GM23338 (cell line): ENCODE measurements around the gene SCNN1G. TPM values are rescaled to one million over a fixed set of nuclear protein-coding genes. Genes with fewer than 3 reads are reported as not detected.

ENCODE experiments used
- ATAC-seq: fragments of 200-7000 bp; cut with Tn5 transposase; 3 replicates; pipeline ENCODE4 v1.9.1; 2020
- DNase-seq: peaks from one replicate; pipeline ENCODE4 v3.0.0-alpha.2; 2015; ENCODE audit warnings: low spot score
- H2AFZ ChIP-seq: fragments of 200-600 bp; sonication (generic); 2 replicates; pipeline ENCODE4 v1.8.0; 2016; ENCODE audit warnings: antibody characterized with exemption, mild to moderate bottlenecking, moderate library complexity
- H3F3A ChIP-seq: fragments of 200-600 bp; sonication (generic); replicated peaks from 2 replicates; pipeline ENCODE4 v1.8.0; 2017; ENCODE audit warnings: antibody characterized with exemption, mixed run types, low read depth
- H3K27ac ChIP-seq: fragments of 200-600 bp; sonication (generic); 2 replicates; pipeline ENCODE4 v1.6.1; 2016; ENCODE audit warnings: low read depth
- H3K27me3 ChIP-seq: fragments of 200-600 bp; sonication (generic); 2 replicates; pipeline ENCODE4 v1.8.0; 2016; ENCODE audit warnings: mild to moderate bottlenecking, mixed run types, moderate library complexity; ENCODE audit not compliant: insufficient read depth
- H3K36me3 ChIP-seq: fragments of 200-600 bp; sonication (generic); 2 replicates; pipeline ENCODE4 v1.8.0; 2016; ENCODE audit warnings: mild to moderate bottlenecking; ENCODE audit not compliant: insufficient read depth
- H3K4me1 ChIP-seq: fragments of 200-600 bp; sonication (generic); 2 replicates; pipeline ENCODE4 v1.8.0; 2016; ENCODE audit warnings: mild to moderate bottlenecking, moderate library complexity; ENCODE audit not compliant: insufficient read depth
- H3K4me2 ChIP-seq: fragments of 200-600 bp; sonication (generic); 2 replicates; pipeline ENCODE4 v1.7.1; 2017; ENCODE audit warnings: mixed run types
- H3K4me3 ChIP-seq: fragments of 200-600 bp; sonication (generic); 2 replicates; pipeline ENCODE4 v1.6.1; 2016; ENCODE audit warnings: mixed run types
- H3K79me2 ChIP-seq: fragments of 200-600 bp; sonication (generic); replicated peaks from 2 replicates; pipeline ENCODE4 v1.8.0; 2017; ENCODE audit warnings: mild to moderate bottlenecking; ENCODE audit not compliant: insufficient read depth
- H3K9me2 ChIP-seq: fragments of 200-600 bp; sonication (generic); 2 replicates; pipeline ENCODE4 v1.8.0; 2017; ENCODE audit not compliant: insufficient read depth
- H4K20me1 ChIP-seq: fragments of 200-600 bp; sonication (generic); replicated peaks from 2 replicates; pipeline ENCODE4 v1.8.0; 2017; ENCODE audit warnings: mild to moderate bottlenecking; ENCODE audit not compliant: insufficient read depth
- H3K27ac Mint-ChIP-seq: 2 replicates; pipeline ENCODE4 v1.8.0; 2020; ENCODE audit warnings: inconsistent platforms, mild to moderate bottlenecking, moderate library complexity, mixed read lengths
- H3K27me3 Mint-ChIP-seq: 3 replicates; pipeline ENCODE4 v1.8.0; 2022; ENCODE audit warnings: low read depth, mild to moderate bottlenecking, moderate library complexity, mixed read lengths, inconsistent platforms; ENCODE audit not compliant: insufficient read depth, poor library complexity
- H3K36me3 Mint-ChIP-seq: 3 replicates; pipeline ENCODE4 v1.8.0; 2021; ENCODE audit warnings: low read depth, mild to moderate bottlenecking, inconsistent platforms, moderate library complexity, mixed read lengths
- H3K4me1 Mint-ChIP-seq: 3 replicates; pipeline ENCODE4 v1.8.0; 2020; ENCODE audit warnings: mild to moderate bottlenecking, inconsistent platforms, mixed read lengths
- H3K4me3 Mint-ChIP-seq: 3 replicates; pipeline ENCODE4 v1.8.0; 2021; ENCODE audit warnings: moderate library complexity, mild to moderate bottlenecking, inconsistent platforms, mixed read lengths
- H3K9me3 Mint-ChIP-seq: 3 replicates; pipeline ENCODE4 v1.8.0; 2020; ENCODE audit warnings: moderate library complexity, mild to moderate bottlenecking, inconsistent platforms, mixed read lengths
- CREB1 ChIP-seq: fragments of 250-450 bp; sonication (Bioruptor Pico); IDR thresholded peaks from 2 replicates; pipeline ENCODE4 v1.5.0; 2020; ENCODE audit warnings: low read depth, mild to moderate bottlenecking, moderate library complexity
- ETS1 ChIP-seq: IDR thresholded peaks from 2 replicates; pipeline ENCODE4 v1.6.1; 2016; ENCODE audit warnings: antibody characterized with exemption
- EZH2 ChIP-seq: fragments of 200-600 bp; sonication (generic); IDR thresholded peaks from one replicate; pipeline ENCODE4 v1.8.0; 2017; ENCODE audit warnings: antibody characterized with exemption, mild to moderate bottlenecking, low read depth; ENCODE audit not compliant: unreplicated experiment
- EZH2phosphoT487 ChIP-seq: fragments of 200-600 bp; sonication (generic); IDR thresholded peaks from one replicate; pipeline ENCODE4 v1.8.1; 2018; ENCODE audit warnings: antibody characterized with exemption; ENCODE audit not compliant: unreplicated experiment
- JUNB ChIP-seq: IDR thresholded peaks from one replicate; pipeline ENCODE4 v1.6.1; 2016; ENCODE audit warnings: antibody characterized with exemption; ENCODE audit not compliant: unreplicated experiment
- NANOG ChIP-seq: IDR thresholded peaks from 2 replicates; pipeline ENCODE4 v1.6.1; 2016; ENCODE audit warnings: antibody characterized with exemption, borderline replicate concordance
- POLR2AphosphoS5 ChIP-seq: IDR thresholded peaks from 2 replicates; pipeline ENCODE4 v1.6.1; 2016; ENCODE audit warnings: antibody characterized with exemption, low read depth
- REST ChIP-seq: IDR thresholded peaks from one replicate; pipeline ENCODE4 v1.6.1; 2018; ENCODE audit warnings: antibody characterized with exemption; ENCODE audit not compliant: unreplicated experiment
- STAT1 ChIP-seq: IDR thresholded peaks from one replicate; pipeline ENCODE4 v1.6.1; 2016; ENCODE audit warnings: antibody characterized with exemption; ENCODE audit not compliant: unreplicated experiment
- ZNF114 ChIP-seq: fragments of 250-450 bp; sonication (Bioruptor Pico); IDR thresholded peaks from 2 replicates; pipeline ENCODE4 v1.5.0; 2020; ENCODE audit warnings: mild to moderate bottlenecking, moderate library complexity
- ZNF331 ChIP-seq: fragments of 250-450 bp; sonication (Bioruptor Pico); IDR thresholded peaks from 2 replicates; pipeline ENCODE4 v1.5.0; 2020; ENCODE audit warnings: low read depth, mild to moderate bottlenecking, moderate library complexity
- ZNF462 ChIP-seq: fragments of 250-450 bp; sonication (Bioruptor Pico); IDR thresholded peaks from 2 replicates; pipeline ENCODE4 v1.5.0; 2020; ENCODE audit warnings: mild to moderate bottlenecking, moderate library complexity
- polyA plus RNA-seq: library from polyadenylated mRNA; unstranded; fragments of >200 nt; fragmentation: Nextera tagmentation; extraction: Ambion mirVana; gene quantifications from 2 replicates; pipeline ENCODE4 v1.2.1, GENCODE V29; 2016
- total RNA-seq: library from RNA; depleted of rRNA; stranded (reverse); fragments of >200 nt; shearing (Covaris generic); gene quantifications from 2 replicates; pipeline ENCODE4 v1.2.3, GENCODE V29; 2014
- TF ChIP-seq, protein P1 (sequence below), 2 experiments: fragments of 200-600 bp in 1 of 2; sonication (generic) in 1 of 2; conservative IDR thresholded peaks; 2 replicates each; pipeline versions ENCODE4 v1.5.1 to v1.6.1; 2016 to 2017; ENCODE audit warnings: antibody characterized with exemption in 2 of 2, low read depth in 2 of 2, mild to moderate bottlenecking in 2 of 2, moderate library complexity in 1 of 2

The SCNN1G gene
- total and polyA plus RNA-seq, 2 experiments from 2014 or later: 0.97 to 1.1 TPM

DNA sequence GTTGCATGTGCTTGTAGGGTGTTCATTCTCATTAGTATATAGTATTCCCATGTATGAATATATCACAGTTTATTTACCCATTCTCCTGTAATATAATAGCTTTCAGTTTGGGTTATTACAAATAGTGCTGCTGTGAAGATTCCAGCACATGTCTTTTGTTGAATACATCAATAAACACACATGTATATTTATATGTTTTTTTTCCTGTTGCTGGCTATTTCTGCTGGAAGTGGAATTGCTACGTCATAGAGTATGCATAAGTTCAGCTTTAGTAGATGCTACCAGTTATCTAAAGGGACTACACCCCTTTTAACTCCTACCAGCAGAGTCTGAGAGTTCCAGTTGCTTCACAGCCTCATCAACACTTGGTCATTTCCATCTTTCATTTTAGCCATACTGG lies 67.3 kb downstream of the SCNN1G start:
- no peak overlapping the region for H2AFZ ChIP-seq
- H3K36me3 Mint-ChIP-seq: no peaks in the 10 kb centered on the region; the same call in 2 of the 3 replicates
- H3K27ac Mint-ChIP-seq: no peak overlapping the region
- peaks cover 2% of the 10 kb centered on the region for H3K27me3 Mint-ChIP-seq
- TF ChIP-seq JUNB (no peak), REST (no peak), CREB1 (CRISPR knock-in tag) (no peak), POLR2AphosphoS5 (no peak), ZNF114 (CRISPR knock-in tag) (no peak), NANOG (no peak), EZH2 (no peak), ZNF331 (no peak), ETS1 (no peak), STAT1 (no peak), ZNF462 (CRISPR knock-in tag) (no peak), EZH2phosphoT487 (no peak)
- TF ChIP-seq, protein P1, sequence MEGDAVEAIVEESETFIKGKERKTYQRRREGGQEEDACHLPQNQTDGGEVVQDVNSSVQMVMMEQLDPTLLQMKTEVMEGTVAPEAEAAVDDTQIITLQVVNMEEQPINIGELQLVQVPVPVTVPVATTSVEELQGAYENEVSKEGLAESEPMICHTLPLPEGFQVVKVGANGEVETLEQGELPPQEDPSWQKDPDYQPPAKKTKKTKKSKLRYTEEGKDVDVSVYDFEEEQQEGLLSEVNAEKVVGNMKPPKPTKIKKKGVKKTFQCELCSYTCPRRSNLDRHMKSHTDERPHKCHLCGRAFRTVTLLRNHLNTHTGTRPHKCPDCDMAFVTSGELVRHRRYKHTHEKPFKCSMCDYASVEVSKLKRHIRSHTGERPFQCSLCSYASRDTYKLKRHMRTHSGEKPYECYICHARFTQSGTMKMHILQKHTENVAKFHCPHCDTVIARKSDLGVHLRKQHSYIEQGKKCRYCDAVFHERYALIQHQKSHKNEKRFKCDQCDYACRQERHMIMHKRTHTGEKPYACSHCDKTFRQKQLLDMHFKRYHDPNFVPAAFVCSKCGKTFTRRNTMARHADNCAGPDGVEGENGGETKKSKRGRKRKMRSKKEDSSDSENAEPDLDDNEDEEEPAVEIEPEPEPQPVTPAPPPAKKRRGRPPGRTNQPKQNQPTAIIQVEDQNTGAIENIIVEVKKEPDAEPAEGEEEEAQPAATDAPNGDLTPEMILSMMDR (conservative IDR thresholded peaks at IDR 0.05; ENCODE audit: low read depth in 2 of 2): no peak
- H3K36me3 ChIP-seq: no peaks in the 10 kb centered on the region
- no peaks in the 10 kb centered on the region for H3K27me3 ChIP-seq
- no peak overlapping the region for H3K4me2 ChIP-seq
- no peak overlapping the region for H3K4me3 ChIP-seq
- H4K20me1 ChIP-seq: no peaks in the 10 kb centered on the region
- H3K27ac ChIP-seq: no peak overlapping the region
- peaks cover 15% of the 10 kb centered on the region for H3K9me3 Mint-ChIP-seq
- no peaks in the 10 kb centered on the region for H3K79me2 ChIP-seq
- ATAC-seq: no peak
- no peaks in the 10 kb centered on the region for H3K4me1 Mint-ChIP-seq
- no peaks in the 10 kb centered on the region for H3K9me2 ChIP-seq
- H3K4me3 Mint-ChIP-seq: no peak overlapping the region
- DNase-seq: no peak
- no peaks in the 10 kb centered on the region for H3F3A ChIP-seq
- no peaks in the 10 kb centered on the region for H3K4me1 ChIP-seq
